OCI-LY1 (cell line): ENCODE results near the gene CCDC91.

Experiments used
- EZH2 ChIP-seq: fragments of 200-600 bp; sonication (generic), shearing (Covaris generic); IDR thresholded peaks from 2 replicates; pipeline ENCODE4 v1.8.0; 2017; ENCODE audit warnings: borderline replicate concordance, mixed run types, mild to moderate bottlenecking, antibody characterized with exemption, low read length, moderate library complexity, mixed read lengths
- TF ChIP-seq, protein P1 (sequence below): fragments of 200-600 bp; sonication (generic), shearing (Covaris generic); IDR thresholded peaks from 2 replicates; pipeline ENCODE4 v1.5.1; 2017; ENCODE audit warnings: mild to moderate bottlenecking, antibody characterized with exemption, low read length, moderate library complexity, mixed read lengths

DNA sequence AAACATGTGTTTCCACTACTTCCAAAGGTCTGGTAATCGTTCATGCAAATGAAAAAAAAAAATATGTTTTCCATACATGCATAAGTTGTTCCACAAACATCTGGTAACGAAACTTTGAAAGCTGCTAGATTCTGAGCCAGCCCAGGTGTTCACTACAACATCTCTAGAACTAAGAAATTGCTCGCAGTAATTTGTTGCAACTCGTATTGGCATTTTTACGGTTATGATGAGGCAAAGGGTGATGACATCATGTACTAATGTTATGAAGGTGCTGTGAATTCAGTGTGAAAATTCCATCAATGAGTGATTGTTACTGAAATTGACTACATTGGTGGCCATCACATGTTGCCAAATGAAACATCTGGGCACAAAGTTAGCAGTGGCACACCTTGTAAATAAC lies 31.9 kb upstream of the CCDC91 start:
- TF ChIP-seq EZH2: no peak
- TF ChIP-seq, protein P1, sequence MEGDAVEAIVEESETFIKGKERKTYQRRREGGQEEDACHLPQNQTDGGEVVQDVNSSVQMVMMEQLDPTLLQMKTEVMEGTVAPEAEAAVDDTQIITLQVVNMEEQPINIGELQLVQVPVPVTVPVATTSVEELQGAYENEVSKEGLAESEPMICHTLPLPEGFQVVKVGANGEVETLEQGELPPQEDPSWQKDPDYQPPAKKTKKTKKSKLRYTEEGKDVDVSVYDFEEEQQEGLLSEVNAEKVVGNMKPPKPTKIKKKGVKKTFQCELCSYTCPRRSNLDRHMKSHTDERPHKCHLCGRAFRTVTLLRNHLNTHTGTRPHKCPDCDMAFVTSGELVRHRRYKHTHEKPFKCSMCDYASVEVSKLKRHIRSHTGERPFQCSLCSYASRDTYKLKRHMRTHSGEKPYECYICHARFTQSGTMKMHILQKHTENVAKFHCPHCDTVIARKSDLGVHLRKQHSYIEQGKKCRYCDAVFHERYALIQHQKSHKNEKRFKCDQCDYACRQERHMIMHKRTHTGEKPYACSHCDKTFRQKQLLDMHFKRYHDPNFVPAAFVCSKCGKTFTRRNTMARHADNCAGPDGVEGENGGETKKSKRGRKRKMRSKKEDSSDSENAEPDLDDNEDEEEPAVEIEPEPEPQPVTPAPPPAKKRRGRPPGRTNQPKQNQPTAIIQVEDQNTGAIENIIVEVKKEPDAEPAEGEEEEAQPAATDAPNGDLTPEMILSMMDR: no peak
